GM18951 (cell line): ENCODE results near the gene RAP1GAP.

Experiments used
- POLR2A ChIP-seq: IDR thresholded peaks from 4 replicates; pipeline ENCODE4 v1.6.1; 2011; ENCODE audit warnings: mild to moderate bottlenecking; ENCODE audit not compliant: insufficient read length, insufficient read depth; ENCODE audit errors: extremely low read depth
- in situ Hi-C: fragments of 300-500 bp; cut with MboI; formaldehyde crosslinking; loops from one replicate; pipeline ENCODE4 v1.12.0; 2022; ENCODE audit warnings: low sequenced_read_pairs, mixed read lengths, inconsistent platforms; ENCODE audit not compliant: unreplicated experiment

RAP1GAP gene

DNA sequence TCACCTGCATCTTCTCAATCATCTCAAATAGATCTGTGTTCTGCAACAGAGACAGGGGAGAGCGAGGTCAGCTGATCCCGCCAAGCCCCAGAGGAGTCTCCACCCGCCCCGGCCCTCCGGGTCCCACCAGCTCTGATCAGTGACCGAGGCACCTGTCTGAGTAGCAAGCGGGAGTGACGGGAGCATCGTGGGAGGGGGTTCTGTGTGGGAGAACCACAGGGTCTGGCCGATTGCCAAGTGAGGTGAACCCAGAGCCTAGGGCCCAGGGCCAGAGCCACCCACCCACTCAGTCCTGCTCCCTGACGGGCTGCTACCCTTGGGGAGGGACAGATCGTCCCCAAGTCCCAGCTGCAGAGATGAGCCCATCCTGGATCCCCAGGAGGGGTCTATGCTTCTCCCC lies 49.1 kb downstream of the RAP1GAP start:
- no peak for TF ChIP-seq POLR2A
- in situ Hi-C loops, result no loop called here

DNA sequence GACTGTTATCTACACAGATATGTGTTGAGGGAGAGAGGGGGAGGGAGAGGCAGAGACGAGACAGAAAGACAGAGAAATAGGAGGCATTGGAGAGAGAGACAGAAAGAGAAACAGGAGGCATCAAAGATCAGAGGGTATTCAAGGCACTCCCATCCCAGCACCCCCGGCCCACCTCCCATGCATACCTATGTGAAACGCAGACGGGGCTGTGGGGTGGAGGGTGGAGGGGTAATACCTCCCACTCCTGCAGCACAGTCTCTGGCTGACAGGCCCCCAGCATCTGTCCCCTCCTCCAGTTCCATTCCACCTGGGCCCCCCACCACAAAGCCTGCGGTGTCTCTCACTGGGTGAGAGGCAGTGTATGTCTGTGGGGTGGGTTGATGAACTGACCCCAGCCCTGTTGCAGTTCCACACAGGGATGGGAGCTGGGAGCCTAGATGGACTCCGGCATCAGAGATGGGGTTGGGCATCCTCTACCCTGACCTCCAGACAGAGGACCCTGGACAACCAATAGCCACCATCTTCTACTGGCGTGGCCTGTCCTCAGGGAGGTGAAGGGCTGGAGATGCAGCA lies 49.7 kb downstream of the RAP1GAP start:
- in situ Hi-C loops, result no loop called here
- TF ChIP-seq POLR2A, result no peak

- in situ Hi-C loops, result no loop called here
- TF ChIP-seq POLR2A, result no peak
Measured at GRCh38 chr1:21618561-21619374, 50.4 kb downstream of the RAP1GAP start.

GRCh38 chr1:21618059-21618458 lies 51.1 kb downstream of the RAP1GAP start:
- no peak for TF ChIP-seq POLR2A
- in situ Hi-C loops, result no loop called here

- in situ Hi-C loops, result no loop called here
Measured at GRCh38 chr1:21617126-21617738, 51.9 kb downstream of the RAP1GAP start.

DNA sequence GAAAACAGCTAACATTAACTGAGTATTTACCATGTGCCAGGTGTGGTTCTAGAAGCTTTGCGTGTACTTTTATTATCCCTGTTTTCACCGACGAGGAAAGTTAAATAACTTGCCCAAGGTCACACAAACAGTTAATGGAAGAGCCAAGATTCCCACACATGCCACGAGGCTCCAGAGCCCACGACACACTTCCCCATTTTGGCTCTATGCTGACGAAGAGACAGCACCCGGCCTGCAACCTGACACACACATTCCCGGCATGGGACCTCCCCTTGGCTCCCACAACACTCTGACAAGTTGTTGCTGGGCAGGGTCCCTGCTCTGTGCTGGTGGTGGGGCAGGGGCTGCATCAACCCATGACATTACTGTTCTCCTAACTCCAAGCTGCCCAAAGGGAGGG lies 52.8 kb downstream of the RAP1GAP start:
- in situ Hi-C loops, result no loop called here
- no peak for TF ChIP-seq POLR2A

More at GRCh38 chr1:21617126-21617738, 51.9 kb downstream of the RAP1GAP start:
- no peak for TF ChIP-seq POLR2A

- TF ChIP-seq POLR2A, result no peak
- in situ Hi-C loops, result no loop called here
Measured at GRCh38 chr1:21614419-21615115, 54.6 kb downstream of the RAP1GAP start.

GRCh38 chr1:21613072-21613867 lies 55.9 kb downstream of the RAP1GAP start:
- in situ Hi-C loops, result no loop called here
- TF ChIP-seq POLR2A, result no peak

- in situ Hi-C loops, result no loop called here
- no peak for TF ChIP-seq POLR2A
Measured at GRCh38 chr1:21612057-21612456, 57.1 kb downstream of the RAP1GAP start.

DNA sequence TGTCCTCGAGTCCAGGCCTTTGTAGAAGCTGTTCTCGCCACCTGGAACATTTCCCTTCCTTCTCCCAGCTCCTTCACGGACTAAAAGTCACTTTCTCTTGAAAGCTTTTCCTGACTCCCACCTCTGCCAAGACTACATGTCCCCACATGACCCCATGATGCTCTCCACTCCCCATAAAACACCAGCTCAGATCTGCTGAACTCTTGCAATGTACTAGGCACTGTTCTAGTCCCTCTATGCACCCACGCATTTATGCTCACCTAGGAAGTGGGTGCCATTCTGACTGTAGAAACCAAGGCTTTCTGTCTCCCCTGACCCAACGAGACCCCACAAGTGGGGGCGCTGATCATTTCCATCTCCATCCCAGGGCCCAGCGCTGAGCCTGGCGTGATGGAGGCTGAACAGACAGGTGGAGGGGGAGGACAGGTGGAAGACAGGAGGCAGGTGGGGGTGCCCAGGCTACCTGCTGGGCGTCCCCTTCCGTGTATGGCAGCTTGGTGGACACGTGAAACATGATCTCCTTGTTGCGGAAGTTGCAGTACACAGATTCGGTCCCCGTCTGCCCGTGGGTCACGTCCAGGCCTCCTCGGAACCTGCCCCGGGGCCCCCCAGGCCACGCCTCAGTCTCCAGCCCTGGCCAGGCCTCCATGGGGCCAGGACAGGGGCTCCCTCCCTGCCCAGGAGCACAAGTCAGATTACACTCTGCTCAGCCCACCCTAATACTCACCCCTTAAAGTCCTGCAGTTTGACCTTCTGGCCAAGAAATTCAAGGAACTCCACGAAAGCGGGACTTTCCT lies 58.0 kb downstream of the RAP1GAP start:
- in situ Hi-C loops, result no loop called here
- TF ChIP-seq POLR2A, result no peak

- in situ Hi-C loops, result no loop called here
- no peak for TF ChIP-seq POLR2A
Measured at GRCh38 chr1:21610027-21610426, 59.1 kb downstream of the RAP1GAP start.

DNA sequence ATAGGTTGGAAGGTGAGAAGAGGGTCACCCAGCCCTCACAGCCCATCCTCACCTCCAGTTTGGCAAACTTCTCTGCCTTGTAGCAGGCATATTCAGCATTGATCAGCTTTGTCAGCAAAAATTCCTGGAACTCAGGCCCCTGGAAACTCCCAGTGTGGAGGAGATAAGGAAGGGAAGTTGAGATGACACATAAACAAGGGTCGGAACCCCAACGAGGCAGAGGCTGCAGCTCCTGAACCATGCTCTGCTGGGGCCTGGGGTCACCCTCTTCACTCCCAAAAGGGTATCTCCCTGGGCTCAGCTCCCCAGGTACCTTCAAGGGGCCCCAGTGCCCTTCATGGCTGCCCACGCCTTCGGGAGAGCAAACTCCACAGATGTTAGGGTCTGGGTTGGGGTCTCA lies 60.4 kb downstream of the RAP1GAP start:
- in situ Hi-C loops, result no loop called here
- no peak for TF ChIP-seq POLR2A
